Dendritic cell treated with granulocyte-macrophage colony-stimulating factor and Interleukin-4, amounts not matched to agents 40 ng/mL and 50 ng/mL, for 4 days (primary cell): Measurements from ENCODE around the gene F13A1.

Source experiments
- H3K27ac Mint-ChIP-seq: one replicate; pipeline ENCODE4 v1.8.0; 2022; ENCODE audit warnings: mild to moderate bottlenecking, mixed read lengths
- H3K27me3 Mint-ChIP-seq: one replicate; pipeline ENCODE4 v1.8.0; 2022; ENCODE audit warnings: mild to moderate bottlenecking, mixed read lengths
- H3K36me3 Mint-ChIP-seq: one replicate; pipeline ENCODE4 v1.8.0; 2022; ENCODE audit warnings: low read depth, mixed read lengths
- H3K4me1 Mint-ChIP-seq: one replicate; pipeline ENCODE4 v1.8.0; 2022; ENCODE audit warnings: low read depth, mixed read lengths
- H3K4me3 Mint-ChIP-seq: one replicate; pipeline ENCODE4 v1.8.0; 2022; ENCODE audit warnings: mild to moderate bottlenecking, moderate library complexity, mixed read lengths
- H3K9me3 Mint-ChIP-seq: one replicate; pipeline ENCODE4 v1.8.0; 2022; ENCODE audit warnings: mixed read lengths
- intact Hi-C: fragments of 100-400 bp; cut with micrococcal nuclease; formaldehyde crosslinking; loops from one replicate; pipeline ENCODE4 v1.15.0; 2022

The F13A1 gene

DNA sequence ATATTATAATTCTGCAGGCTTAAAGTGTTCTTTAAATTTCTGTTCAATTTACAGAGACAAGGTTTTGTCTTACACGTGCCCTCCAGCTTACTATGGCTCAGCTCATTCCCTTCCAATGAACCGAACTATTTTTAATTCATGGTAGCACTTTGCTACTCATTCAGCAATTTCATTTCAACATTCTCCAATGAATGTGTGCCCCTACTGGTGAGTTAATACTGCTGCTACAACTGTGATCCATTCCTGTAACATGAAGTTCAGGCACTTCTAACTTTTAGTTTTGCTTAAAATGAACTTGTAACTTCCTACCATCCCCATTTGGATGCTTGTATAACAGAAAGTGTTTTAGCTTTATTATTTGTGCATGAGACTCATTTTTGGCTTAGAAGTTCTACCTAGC is 99.7 kb downstream of the F13A1 start:
- Mint-ChIP-seq H3K9me3 (no peaks in the 10 kb centered on the region), H3K36me3 (peaks cover 84% of the 10 kb centered on the region), H3K27me3 (no peaks in the 10 kb centered on the region), H3K4me1 (peaks cover 53% of the 10 kb centered on the region), H3K27ac (peak overlapping the region; percentile 53), H3K4me3 (no peak overlapping the region)
- intact Hi-C loops, result no loop called here

DNA sequence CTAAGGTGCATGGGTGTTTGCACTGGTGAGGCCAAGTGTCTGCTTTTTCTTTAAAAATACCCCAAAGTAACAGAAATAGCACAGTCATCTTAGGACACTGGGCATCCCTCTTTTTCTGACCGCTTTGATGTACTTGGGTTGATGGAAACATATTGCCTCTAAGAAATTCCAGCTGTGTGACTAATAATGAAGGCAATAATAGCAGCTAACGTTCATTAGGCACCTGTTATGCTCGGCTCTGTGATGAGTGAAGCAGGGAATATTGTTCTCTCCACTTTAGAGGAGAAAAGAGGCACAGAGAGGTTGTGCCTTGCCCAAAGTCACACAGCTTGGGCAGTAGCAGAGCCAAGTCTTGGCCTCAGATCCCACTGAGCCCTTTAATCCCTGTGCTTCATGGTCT is 100.7 kb downstream of the F13A1 start:
- no peak overlapping the region for H3K4me3 Mint-ChIP-seq
- H3K27me3 Mint-ChIP-seq, result no peaks in the 10 kb centered on the region
- no peaks in the 10 kb centered on the region for H3K9me3 Mint-ChIP-seq
- peaks cover 44% of the 10 kb centered on the region for H3K4me1 Mint-ChIP-seq
- intact Hi-C loops, result no loop called here
- H3K27ac Mint-ChIP-seq, result peak overlapping the region; percentile 53
- H3K36me3 Mint-ChIP-seq, result peaks cover 74% of the 10 kb centered on the region

- H3K9me3 Mint-ChIP-seq, result no peaks in the 10 kb centered on the region
- intact Hi-C loops, result no loop called here
- no peaks in the 10 kb centered on the region for H3K27me3 Mint-ChIP-seq
- peak overlapping the region; percentile 57 for H3K27ac Mint-ChIP-seq
- H3K4me1 Mint-ChIP-seq, result peaks cover 41% of the 10 kb centered on the region
- peaks cover 72% of the 10 kb centered on the region for H3K36me3 Mint-ChIP-seq
- H3K4me3 Mint-ChIP-seq, result no peak overlapping the region
These were observed 101.7 kb downstream of the F13A1 start for GRCh38 chr6:6218759-6219085.

GRCh38 chr6:6217855-6218758 is 102.4 kb downstream of the F13A1 start:
- Mint-ChIP-seq H3K4me3 (no peak overlapping the region), H3K27ac (peak overlapping the region; percentile 57), H3K4me1 (peaks cover 39% of the 10 kb centered on the region), H3K9me3 (no peaks in the 10 kb centered on the region), H3K27me3 (no peaks in the 10 kb centered on the region), H3K36me3 (peaks cover 67% of the 10 kb centered on the region)
- intact Hi-C loops, result no loop called here

DNA sequence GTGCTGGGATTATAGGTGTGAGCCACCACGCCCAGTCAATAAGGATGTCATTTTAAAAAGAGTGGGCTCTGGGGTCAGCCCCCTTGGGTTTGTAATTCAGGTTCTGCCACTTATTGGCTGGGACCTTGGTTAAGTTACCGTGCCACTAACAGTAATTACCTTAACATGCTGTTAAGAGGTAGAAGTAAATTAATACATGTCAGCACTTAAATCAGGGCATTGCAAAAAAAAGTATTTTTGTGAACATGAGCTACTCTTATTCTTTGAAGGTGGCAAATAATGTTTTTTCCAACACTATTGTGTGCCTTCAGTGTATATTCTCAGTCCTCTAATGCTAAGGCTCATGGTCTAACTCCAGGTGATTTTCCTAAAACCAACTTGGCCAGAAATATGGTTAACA is 109.5 kb downstream of the F13A1 start:
- no peak overlapping the region for H3K27ac Mint-ChIP-seq
- no peaks in the 10 kb centered on the region for H3K9me3 Mint-ChIP-seq
- peaks cover 79% of the 10 kb centered on the region for H3K36me3 Mint-ChIP-seq
- H3K27me3 Mint-ChIP-seq, result no peaks in the 10 kb centered on the region
- intact Hi-C loops, result no loop called here
- H3K4me1 Mint-ChIP-seq, result peaks cover 41% of the 10 kb centered on the region
- H3K4me3 Mint-ChIP-seq, result no peak overlapping the region

DNA sequence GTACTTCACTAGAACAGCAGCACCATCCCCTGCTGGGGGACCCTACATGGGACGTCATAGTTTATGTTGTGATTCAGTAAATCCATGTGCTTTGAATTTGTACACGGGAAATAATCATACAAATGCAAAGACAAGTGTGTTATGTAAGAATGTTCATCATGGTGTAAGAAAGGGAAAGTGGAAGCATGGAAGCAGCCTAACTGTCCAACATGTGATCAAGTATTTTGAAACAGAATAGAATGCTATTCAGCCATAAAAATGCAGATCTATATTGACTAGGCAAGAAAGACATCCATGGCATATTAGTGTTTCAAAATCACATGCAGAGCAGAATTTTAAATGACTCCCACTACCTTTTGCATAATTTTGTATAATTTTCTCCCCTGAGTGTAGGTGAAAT is 117.6 kb downstream of the F13A1 start:
- Mint-ChIP-seq H3K27me3 (no peaks in the 10 kb centered on the region), H3K36me3 (peaks cover 98% of the 10 kb centered on the region), H3K9me3 (no peaks in the 10 kb centered on the region), H3K4me3 (no peak overlapping the region), H3K27ac (no peak overlapping the region), H3K4me1 (peaks cover 62% of the 10 kb centered on the region)
- intact Hi-C loops, result no loop called here

DNA sequence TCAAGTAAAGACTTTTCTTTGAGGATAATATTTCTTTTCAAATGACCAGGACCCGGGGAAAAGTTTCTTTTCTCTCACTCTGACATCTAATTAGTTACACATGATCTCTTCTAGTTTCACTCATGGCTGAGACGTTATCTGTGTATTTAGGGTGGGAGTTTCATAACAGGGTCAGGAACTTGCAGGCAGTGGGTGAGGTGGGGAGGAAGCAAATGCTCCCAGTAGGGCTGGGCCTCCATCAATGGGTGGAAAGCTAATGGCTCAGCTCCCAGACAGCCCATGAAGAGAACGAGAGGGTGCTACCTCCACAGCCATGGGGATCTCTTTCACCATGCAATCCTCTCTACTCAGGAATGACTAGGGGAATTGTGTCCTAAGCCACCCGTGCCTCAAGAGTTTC is 119.3 kb downstream of the F13A1 start:
- Mint-ChIP-seq H3K27me3 (no peaks in the 10 kb centered on the region), H3K27ac (no peak overlapping the region), H3K4me3 (no peak overlapping the region), H3K36me3 (peaks cover 98% of the 10 kb centered on the region), H3K9me3 (no peaks in the 10 kb centered on the region), H3K4me1 (peaks cover 46% of the 10 kb centered on the region)
- intact Hi-C loops, result no loop called here

GRCh38 chr6:6199678-6200077 is 120.8 kb downstream of the F13A1 start:
- Mint-ChIP-seq H3K4me1 (peaks cover 39% of the 10 kb centered on the region), H3K4me3 (no peak overlapping the region), H3K27me3 (no peaks in the 10 kb centered on the region), H3K9me3 (peaks cover under 1% of the 10 kb centered on the region), H3K36me3 (peaks cover 100% of the 10 kb centered on the region), H3K27ac (peak overlapping the region; percentile 37)
- intact Hi-C loops, result loop anchor here (10.0 kb wide), 1 partner anchor 345 kb away; no protein-coding TSS in a partner anchor

DNA sequence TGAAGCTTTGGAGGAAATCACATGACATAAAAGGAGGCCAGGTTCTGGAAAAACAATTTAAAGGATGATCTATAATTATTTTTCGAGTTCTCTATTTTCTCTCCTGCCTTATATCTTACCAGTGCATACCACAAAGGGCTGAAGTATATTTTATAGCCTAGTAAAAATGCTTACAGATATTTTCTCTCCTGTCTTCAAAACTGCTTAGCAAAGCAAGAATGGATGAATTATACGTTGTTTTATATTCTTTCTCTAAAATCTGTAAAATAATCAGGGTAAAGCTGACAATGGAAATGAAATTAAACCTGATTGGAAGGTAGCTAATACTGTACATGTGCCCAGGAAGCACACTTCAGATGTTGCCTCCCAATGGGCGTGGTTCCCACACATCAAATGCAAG is 123.7 kb downstream of the F13A1 start:
- intact Hi-C loops, result loop anchor here (10.0 kb wide), 1 partner anchor 348 kb away; no protein-coding TSS in a partner anchor
- no peaks in the 10 kb centered on the region for H3K27me3 Mint-ChIP-seq
- peaks cover 100% of the 10 kb centered on the region for H3K36me3 Mint-ChIP-seq
- peaks cover 55% of the 10 kb centered on the region for H3K4me1 Mint-ChIP-seq
- peaks cover 27% of the 10 kb centered on the region for H3K9me3 Mint-ChIP-seq
- H3K27ac Mint-ChIP-seq, result no peak overlapping the region
- no peak overlapping the region for H3K4me3 Mint-ChIP-seq

DNA sequence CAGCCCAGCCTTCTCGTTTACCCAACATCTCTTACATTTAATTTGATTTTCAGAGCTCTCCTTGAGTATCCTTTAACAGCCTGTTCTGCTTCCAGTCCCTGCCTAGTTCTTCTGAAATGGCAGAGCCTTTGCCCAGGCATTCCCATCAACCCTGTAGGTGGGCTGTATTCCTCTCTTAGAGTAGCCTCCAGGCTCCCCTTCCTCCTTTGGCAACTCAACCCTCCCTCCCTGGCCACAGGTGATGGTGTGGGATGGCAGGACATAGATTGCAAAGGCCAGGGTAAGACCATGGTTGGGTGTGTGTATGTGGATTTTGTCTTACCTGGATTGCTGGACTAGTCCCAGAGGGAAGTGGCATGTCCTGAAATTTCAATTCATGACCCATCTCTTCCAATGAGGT is 125.4 kb downstream of the F13A1 start:
- intact Hi-C loops, result loop anchor here (10.0 kb wide), 1 partner anchor 350 kb away; no protein-coding TSS in a partner anchor
- H3K9me3 Mint-ChIP-seq, result peaks cover 37% of the 10 kb centered on the region
- no peaks in the 10 kb centered on the region for H3K27me3 Mint-ChIP-seq
- H3K27ac Mint-ChIP-seq, result no peak overlapping the region
- H3K36me3 Mint-ChIP-seq, result peaks cover 98% of the 10 kb centered on the region
- H3K4me3 Mint-ChIP-seq, result no peak overlapping the region
- H3K4me1 Mint-ChIP-seq, result peaks cover 48% of the 10 kb centered on the region

GRCh38 chr6:6193221-6193745 is 127.2 kb downstream of the F13A1 start:
- peaks cover 34% of the 10 kb centered on the region for H3K4me1 Mint-ChIP-seq
- H3K4me3 Mint-ChIP-seq, result no peak overlapping the region
- peaks cover 85% of the 10 kb centered on the region for H3K36me3 Mint-ChIP-seq
- H3K9me3 Mint-ChIP-seq, result peaks cover 37% of the 10 kb centered on the region
- intact Hi-C loops, result loop anchor here (10.0 kb wide), 1 partner anchor 352 kb away; no protein-coding TSS in a partner anchor
- H3K27me3 Mint-ChIP-seq, result no peaks in the 10 kb centered on the region
- no peak overlapping the region for H3K27ac Mint-ChIP-seq

GRCh38 chr6:6191909-6192308 is 128.6 kb downstream of the F13A1 start:
- H3K27me3 Mint-ChIP-seq, result no peaks in the 10 kb centered on the region

DNA sequence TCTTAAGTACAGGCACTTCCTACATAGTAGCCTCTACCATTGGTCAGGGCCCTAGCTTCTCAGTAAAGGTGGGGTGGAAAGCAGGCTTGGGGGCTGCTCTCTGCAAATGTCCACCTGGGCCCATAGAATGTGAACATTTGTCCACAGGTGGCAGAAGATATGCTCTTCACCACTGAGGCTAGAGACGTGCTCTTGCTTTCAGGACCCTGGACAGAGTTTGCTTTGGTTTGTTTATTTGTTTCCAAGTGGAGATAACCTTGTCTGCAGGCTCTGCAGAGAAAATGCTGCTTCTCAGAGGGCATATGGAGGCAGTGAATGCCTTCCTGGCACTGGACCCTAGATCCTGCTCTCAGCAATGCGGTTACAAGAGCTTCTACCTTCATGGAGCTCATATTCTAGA is 129.0 kb downstream of the F13A1 start:
- Mint-ChIP-seq H3K9me3 (peaks cover 37% of the 10 kb centered on the region), H3K4me3 (no peak overlapping the region), H3K4me1 (peaks cover 40% of the 10 kb centered on the region), H3K36me3 (peaks cover 74% of the 10 kb centered on the region), H3K27me3 (no peaks in the 10 kb centered on the region), H3K27ac (no peak overlapping the region)
- intact Hi-C loops, result loop anchor here (10.0 kb wide), 1 partner anchor 353 kb away; no protein-coding TSS in a partner anchor

More at GRCh38 chr6:6191909-6192308, 128.6 kb downstream of the F13A1 start:
- Mint-ChIP-seq H3K4me3 (no peak overlapping the region), H3K9me3 (peaks cover 37% of the 10 kb centered on the region), H3K27ac (no peak overlapping the region), H3K4me1 (peaks cover 40% of the 10 kb centered on the region), H3K36me3 (peaks cover 78% of the 10 kb centered on the region)
- intact Hi-C loops, result loop anchor here (10.0 kb wide), 1 partner anchor 353 kb away; no protein-coding TSS in a partner anchor

GRCh38 chr6:6180684-6181083 is 139.8 kb downstream of the F13A1 start:
- H3K4me3 Mint-ChIP-seq, result no peak overlapping the region
- peaks cover 18% of the 10 kb centered on the region for H3K36me3 Mint-ChIP-seq
- H3K9me3 Mint-ChIP-seq, result no peaks in the 10 kb centered on the region
- intact Hi-C loops, result no loop called here
- H3K27ac Mint-ChIP-seq, result no peak overlapping the region
- no peaks in the 10 kb centered on the region for H3K27me3 Mint-ChIP-seq
- peaks cover 14% of the 10 kb centered on the region for H3K4me1 Mint-ChIP-seq
